HG03159 (cell line): ENCODE results near the gene KDM4D.
"Not testable (repeated sequence)": the region's sequence is repeated elsewhere in the genome, so short reads cannot be mapped to it uniquely, and the experiment has no call there.

Experiments used
- ATAC-seq: cut with Tn5 transposase; IDR thresholded peaks from one replicate; pipeline ENCODE4 v1.9.1; 2021; ENCODE audit warnings: mild to moderate bottlenecking, moderate library complexity; ENCODE audit not compliant: unreplicated experiment

Gene KDM4D

DNA sequence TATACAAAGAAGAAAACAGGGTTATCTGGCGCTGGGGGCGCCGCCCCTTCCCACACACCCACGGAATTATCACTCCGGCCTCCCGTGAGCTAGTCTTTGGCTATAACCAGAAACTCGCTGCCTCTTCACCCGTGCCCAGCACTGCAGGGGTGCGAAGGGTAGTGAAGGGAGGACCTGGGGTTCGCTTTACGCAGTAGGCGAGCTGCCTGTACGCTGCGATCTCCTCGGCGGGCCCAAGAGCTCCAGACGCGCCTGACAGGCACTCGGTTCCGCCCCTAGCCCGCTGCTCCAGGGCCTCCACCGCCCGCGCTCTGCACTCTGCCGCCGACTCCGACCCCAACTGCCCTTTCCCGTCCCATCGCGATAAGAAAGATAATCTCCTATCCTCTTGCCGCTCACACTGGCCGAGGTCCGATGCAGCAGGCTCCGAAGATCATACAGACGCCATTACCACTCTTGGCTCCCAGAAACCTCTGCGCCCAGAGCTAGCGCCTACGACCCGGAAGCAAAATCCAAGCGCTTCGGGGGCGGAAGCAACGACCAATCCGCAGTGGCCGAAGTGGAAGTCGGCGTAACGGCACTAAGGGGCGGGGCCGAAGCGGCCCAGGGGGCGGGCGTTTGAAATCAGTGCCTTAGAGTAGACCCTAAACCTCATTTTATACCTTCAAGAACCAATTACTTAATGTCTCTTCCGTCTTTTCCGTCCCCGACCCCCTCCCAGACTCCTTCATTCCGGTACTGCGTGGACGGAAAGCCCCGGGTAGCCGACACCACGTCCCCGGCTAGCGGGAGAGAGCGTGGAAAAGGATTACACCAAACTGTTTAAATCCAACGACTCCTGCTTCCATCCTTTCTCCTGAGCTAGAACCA, at the start of gene KDM4D, which contains the start of gene CWC15:
Gene KDM4D (plus strand): TSS at position 611 of the 870 bp plus-strand sequence. CDS start 23,664 bp downstream, outside the sequence.
Gene CWC15 (minus strand): TSS at position 458 of the 870 bp plus-strand sequence. CDS start 1,371 bp downstream, outside the sequence.
- peak; percentile 100 for ATAC-seq

DNA sequence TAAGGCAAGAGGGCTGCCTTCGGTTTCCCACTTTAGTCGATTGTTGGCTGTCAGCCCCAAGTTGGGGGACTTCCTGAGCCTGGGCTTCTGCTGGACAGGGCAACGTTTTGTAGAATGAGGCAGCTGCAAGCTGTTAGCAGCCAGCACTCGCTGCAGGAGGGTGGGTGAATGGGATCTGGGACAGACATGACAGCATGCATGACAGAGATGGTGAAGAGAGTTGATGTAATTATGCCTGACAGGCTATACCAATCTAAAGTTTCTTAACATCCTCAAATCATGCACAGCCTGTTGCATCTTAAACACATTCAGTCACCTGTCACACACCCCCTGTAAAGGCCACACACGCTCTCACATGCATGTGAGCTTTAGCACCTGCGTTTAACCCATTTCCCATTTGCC, 49.3 kb upstream of the KDM4D start:
- no peak for ATAC-seq

DNA sequence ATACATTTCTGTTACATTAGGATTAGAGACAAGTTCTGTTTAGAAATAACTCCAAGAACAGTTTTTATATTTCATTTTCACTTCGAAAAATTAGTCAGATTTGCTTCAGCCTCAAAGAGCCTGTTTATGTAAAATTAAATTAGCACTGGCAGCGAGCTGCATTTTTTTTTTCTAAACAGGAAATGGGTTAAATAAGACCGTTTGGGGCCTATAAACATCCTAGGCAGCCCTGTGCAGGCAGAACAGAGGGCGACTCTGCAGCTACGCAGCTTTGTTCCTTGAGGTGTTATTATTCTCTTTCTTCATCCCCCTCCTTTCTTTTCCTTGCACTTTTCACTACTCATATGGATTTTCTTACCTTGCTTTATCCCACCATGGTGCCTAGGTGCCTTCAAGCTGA, 48.9 kb upstream of the KDM4D start:
- ATAC-seq = no peak

DNA sequence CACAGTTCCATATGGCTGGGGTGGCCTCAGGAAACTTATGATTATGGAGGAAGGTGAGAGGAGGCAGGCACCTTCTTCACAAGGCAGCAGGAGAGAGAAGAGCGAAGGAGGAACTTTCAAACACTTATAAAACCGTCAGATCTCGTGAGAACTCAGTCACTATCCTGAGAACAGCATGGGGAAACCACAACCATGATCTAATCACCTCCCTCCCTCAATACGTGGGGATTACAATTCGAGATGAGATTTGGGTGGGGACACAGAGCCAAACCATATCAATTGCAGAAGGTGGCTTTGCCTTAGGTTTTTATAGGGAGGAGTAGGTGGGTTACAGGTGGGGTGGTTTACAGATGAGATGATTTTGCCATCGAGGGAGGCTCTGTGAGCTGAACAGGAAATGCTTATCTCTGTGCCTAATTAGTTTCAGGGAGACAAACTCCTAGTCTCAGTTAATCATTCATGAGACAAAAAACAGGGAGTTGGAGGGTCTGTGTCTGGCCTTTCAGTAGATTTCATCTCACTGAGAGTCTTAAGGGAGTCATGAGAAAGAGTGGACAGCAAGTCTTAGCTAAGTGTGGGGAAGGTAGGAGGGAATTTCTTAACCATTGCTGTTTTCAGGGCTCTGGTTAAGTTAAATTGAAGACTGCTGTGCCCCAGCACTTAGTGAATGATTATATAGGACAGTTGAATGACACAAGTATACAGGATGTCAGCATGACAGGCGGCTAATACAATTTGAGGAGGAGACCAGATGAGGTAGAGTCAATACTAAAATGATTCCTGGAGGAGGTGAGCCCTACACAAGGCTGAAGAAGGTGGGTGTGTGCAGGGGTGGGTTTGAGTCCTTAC, 47.9 kb upstream of the KDM4D start:
- peak; percentile 76 for ATAC-seq

GRCh38 chr11:94926271-94926625, 47.3 kb upstream of the KDM4D start:
- no peak for ATAC-seq

DNA sequence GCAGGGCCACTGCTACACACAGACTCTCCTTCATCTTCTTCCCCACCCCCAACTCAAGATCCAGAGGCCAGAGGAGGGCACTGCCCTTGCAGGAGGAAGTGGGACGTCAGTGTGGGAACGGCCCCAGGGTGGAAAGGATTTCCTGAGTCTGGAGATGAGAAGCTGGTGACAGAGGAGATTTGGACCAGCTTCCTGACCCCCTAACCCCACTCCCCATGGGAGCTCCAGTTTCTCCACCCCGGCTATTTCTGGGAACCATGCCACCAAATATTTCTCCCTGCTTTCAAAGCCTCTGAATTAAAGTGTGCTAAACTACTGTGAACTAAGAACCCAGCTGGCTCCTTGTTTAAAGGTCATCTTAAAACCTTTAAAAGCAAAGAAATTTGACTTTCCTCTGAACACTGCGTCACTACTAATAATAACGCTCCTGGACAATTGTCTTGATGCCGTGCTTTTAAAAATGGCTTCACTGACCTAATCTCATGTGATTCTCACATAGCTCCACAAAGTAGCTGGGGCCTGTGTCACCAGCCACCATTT, 46.7 kb upstream of the KDM4D start:
- no peak for ATAC-seq

DNA sequence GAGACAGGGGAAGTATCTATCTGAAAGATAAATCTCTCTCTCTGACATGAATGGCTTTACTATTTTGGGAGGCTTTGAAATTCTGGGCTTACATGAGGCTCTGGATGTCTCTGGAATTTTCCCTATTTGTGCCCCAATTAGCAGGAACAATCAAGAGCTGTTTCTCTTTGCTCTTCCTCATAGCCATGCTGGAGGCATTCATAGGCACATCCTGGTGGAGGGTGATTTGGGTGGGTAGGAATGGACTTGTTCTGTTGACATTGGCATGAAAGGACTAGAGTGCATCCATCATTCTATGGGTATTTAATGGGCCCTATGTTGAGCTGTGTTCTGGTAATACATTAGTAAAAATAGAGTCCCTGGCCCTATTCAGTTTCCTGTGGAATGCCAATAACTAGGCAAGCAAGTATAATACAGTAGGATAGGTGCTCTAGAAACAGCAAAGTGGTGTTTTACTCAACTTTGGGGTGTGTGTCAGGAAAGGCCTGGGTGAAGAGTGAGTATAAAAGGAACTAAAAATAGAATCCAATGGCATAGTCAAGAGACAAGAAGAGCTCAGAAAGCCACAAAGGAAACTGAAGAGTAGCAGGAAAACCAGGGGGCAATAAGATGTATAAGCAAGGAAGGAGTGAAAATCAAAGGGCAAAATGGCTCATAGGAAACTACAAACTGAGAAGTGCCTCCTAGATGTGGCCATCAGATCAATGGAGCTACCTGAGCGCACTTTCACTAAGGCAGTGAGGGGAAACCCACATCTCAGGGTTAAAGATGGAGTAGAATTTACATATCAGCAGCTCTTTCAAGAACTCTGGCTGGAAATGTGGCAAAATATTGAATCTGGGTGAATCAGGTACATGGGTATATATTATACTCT, 45.2 kb upstream of the KDM4D start:
- ATAC-seq = no peak

DNA sequence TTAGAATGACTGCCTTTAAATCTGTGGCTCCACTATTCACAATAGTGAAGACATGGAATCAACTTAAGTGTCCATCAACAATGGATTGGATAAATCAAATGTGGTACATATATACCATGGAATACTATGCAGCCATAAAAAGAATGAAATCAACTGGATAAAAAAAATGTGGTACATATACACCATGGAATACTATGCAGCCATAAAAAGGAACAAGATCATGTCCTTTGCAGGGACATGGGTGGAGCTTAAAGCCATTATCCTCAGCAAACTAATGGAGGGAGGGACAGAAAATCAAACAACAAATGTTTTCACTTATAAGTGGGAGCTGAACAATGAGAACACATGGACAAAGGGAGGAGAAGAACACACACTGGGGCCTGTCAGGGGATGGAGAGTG, 41.4 kb upstream of the KDM4D start:
- ATAC-seq = not testable (repeated sequence)

GRCh38 chr11:94932503-94932902, 41.0 kb upstream of the KDM4D start:
- no peak for ATAC-seq

- no peak for ATAC-seq
These were observed 40.0 kb upstream of the KDM4D start for GRCh38 chr11:94933223-94934130.

- no peak for ATAC-seq
These were observed 39.1 kb upstream of the KDM4D start for GRCh38 chr11:94934362-94934761.

DNA sequence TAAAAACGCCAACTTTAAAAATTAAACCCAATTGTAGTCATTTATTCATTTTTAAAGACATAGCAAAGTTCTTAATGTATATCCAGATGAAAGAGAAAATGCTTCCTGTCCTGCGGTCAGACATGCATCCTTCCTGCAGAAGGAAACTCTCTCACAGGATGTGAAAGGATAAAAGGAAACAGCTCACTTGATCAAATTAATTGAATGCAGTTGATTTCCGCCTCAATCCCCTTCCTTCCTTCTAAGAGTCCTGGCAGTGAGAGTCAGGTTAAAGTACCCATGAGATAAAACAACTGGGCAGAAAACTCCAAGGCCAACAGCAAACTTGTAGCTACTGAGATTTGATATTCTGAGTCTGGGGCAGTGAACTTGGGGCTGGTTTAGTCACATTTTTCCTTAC, 38.7 kb upstream of the KDM4D start:
- no peak for ATAC-seq

- no peak for ATAC-seq
These were observed 35.1 kb upstream of the KDM4D start for GRCh38 chr11:94938095-94939055.

DNA sequence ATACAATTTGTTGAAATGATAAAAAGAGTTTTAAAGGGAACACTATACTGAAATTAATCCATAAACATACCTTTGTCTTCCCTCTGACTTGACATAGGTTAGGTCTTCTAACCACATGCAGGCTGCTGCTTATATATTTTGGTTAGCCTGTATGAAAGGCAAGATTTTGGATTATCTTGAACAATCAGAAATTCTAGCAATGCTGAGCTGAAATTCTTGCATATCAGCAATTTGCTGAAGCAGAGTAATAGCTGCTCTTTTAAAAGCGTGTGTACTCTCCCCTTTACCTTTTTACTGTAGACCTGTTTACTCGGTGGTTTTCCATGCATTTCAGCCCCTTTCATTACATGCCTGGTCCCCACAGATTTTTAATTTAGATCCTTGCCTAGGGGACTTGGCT, 34.2 kb upstream of the KDM4D start:
- ATAC-seq = no peak

GRCh38 chr11:94941131-94941530, 32.4 kb upstream of the KDM4D start:
- no peak for ATAC-seq

DNA sequence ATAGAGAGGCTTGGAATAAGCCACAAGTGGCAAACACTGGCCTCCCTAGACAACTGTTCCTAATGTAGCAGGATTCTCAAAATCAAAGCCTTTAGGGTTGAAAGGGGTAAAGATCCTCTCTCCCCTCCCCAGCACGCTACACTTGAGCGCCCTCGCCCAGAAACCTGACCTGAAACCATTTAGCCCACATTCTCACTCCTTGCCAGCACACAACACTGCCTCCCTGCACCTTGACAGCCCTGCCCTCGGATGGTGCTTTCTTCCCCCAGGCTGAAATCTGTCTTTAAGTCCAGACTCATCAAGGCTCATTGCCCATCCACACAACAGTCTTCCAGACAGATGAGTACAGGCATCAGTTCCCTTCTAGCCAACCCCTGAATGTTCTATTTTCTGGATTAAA, 26.7 kb upstream of the KDM4D start:
- peak; percentile 49 for ATAC-seq

DNA sequence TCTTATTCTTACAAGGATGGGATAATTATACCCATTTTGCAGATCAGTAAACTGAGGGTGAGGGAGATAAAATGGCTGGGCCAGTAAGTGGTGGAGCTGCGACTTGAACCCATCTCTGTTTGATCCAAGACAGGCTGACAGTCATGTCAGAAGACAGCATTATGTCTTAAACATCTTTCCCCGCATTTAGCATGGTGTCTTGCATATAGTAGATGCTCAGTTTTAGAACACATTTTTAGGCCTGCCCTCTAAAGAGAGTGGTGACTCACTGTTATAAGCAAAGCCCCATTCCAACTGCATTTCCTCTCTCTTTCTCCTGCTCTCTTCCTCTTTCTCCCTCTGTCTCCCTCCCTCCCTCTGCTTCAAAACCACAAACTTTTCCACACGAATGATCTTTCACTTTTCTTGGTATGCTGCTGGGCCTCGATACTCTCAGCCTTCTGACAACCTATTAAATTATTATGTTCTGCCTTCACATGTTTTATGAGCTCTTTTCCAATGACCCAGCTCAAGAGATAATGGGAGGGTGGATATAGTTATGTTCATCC, 25.4 kb upstream of the KDM4D start:
- ATAC-seq = no peak

- no peak for ATAC-seq
These were observed 18.8 kb upstream of the KDM4D start for GRCh38 chr11:94954753-94955152.
